HG03064 (cell line): ENCODE measurements around the gene SMDT1.
"Not testable (repeated sequence)": the region's sequence is repeated elsewhere in the genome, so short reads cannot be mapped to it uniquely, and the experiment has no call there.

ENCODE experiments used
- ATAC-seq: cut with Tn5 transposase; IDR thresholded peaks from one replicate; pipeline ENCODE4 v1.9.1; 2021; ENCODE audit warnings: low read depth; ENCODE audit not compliant: unreplicated experiment

SMDT1 gene

GRCh38 chr22:42108848-42109247 lies 29.3 kb downstream of the SMDT1 start:
- ATAC-seq, result no peak

- ATAC-seq, result no peak
Measured at GRCh38 chr22:42111798-42112197, 32.3 kb downstream of the SMDT1 start.

- not testable (repeated sequence) for ATAC-seq
Measured at GRCh38 chr22:42112793-42113192, 33.3 kb downstream of the SMDT1 start.

GRCh38 chr22:42114721-42115120 lies 35.2 kb downstream of the SMDT1 start:
- no peak for ATAC-seq

- ATAC-seq, result not testable (repeated sequence)
Measured at GRCh38 chr22:42115420-42115830, 35.9 kb downstream of the SMDT1 start.

- no peak for ATAC-seq
Measured at GRCh38 chr22:42116848-42117424, 37.4 kb downstream of the SMDT1 start.

GRCh38 chr22:42120231-42121021 lies 40.9 kb downstream of the SMDT1 start:
- ATAC-seq, result not testable (repeated sequence)

- not testable (repeated sequence) for ATAC-seq
Measured at GRCh38 chr22:42123529-42123928, 44.0 kb downstream of the SMDT1 start.

- ATAC-seq, result no peak
Measured at GRCh38 chr22:42127606-42128005, 48.1 kb downstream of the SMDT1 start.

GRCh38 chr22:42128007-42128406 lies 48.5 kb downstream of the SMDT1 start:
- not testable (repeated sequence) for ATAC-seq

- not testable (repeated sequence) for ATAC-seq
Measured at GRCh38 chr22:42128776-42129694, 49.5 kb downstream of the SMDT1 start.

- ATAC-seq, result not testable (repeated sequence)
Measured at GRCh38 chr22:42130182-42130581, 50.7 kb downstream of the SMDT1 start.

GRCh38 chr22:42130639-42131431 lies 51.3 kb downstream of the SMDT1 start, which contains the start of gene CYP2D6:
TSS of gene CYP2D6 (minus strand) at chr22:42130810. CDS start at chr22:42130791, 19 bp downstream.
- not testable (repeated sequence) for ATAC-seq

- ATAC-seq, result no peak
Measured at GRCh38 chr22:42131562-42131961, 52.1 kb downstream of the SMDT1 start.

- ATAC-seq, result no peak
Measured at GRCh38 chr22:42132457-42132856, 53.0 kb downstream of the SMDT1 start.
